ENCODE results near the gene LPAR1. TPM values are rescaled to one million over a fixed set of nuclear protein-coding genes. Genes with fewer than 3 reads are reported as not detected.

The LPAR1 gene
- polyA plus RNA-seq, 1 experiment = 581 TPM

GRCh38 chr9:111030492-111030891 is 7.8 kb downstream of the LPAR1 start:
- TF ChIP-seq, protein P1, sequence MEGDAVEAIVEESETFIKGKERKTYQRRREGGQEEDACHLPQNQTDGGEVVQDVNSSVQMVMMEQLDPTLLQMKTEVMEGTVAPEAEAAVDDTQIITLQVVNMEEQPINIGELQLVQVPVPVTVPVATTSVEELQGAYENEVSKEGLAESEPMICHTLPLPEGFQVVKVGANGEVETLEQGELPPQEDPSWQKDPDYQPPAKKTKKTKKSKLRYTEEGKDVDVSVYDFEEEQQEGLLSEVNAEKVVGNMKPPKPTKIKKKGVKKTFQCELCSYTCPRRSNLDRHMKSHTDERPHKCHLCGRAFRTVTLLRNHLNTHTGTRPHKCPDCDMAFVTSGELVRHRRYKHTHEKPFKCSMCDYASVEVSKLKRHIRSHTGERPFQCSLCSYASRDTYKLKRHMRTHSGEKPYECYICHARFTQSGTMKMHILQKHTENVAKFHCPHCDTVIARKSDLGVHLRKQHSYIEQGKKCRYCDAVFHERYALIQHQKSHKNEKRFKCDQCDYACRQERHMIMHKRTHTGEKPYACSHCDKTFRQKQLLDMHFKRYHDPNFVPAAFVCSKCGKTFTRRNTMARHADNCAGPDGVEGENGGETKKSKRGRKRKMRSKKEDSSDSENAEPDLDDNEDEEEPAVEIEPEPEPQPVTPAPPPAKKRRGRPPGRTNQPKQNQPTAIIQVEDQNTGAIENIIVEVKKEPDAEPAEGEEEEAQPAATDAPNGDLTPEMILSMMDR (IDR thresholded peaks at IDR 0.05; ENCODE audit: low read depth, low read length) = no peak
- Histone ChIP-seq H3K27ac (ENCODE audit: low read depth, low read length) (no peak overlapping the region), H3K9me3 (ENCODE audit: control insufficient read depth, insufficient read depth, low read length) (no peaks in the 10 kb centered on the region), H3K27me3 (ENCODE audit: control insufficient read depth, insufficient read depth, low read length) (no peaks in the 10 kb centered on the region), H3K4me3 (ENCODE audit: low read depth, low read length) (no peak overlapping the region)
- no peak for DNase-seq (ENCODE audit: low read depth, low spot score)
- CTCF ChIA-PET = no interaction called here
- POLR2A ChIA-PET = interaction anchor here (0.6 to 0.8 kb wide), 3 partner anchors 8 to 58 kb away, joined by 3 to 7 read pairs (median 3); no protein-coding TSS in a partner anchor

- CTCF ChIA-PET = no interaction called here
- POLR2A ChIA-PET = interaction anchor here (0.6 to 0.7 kb wide), 2 partner anchors 268 to 544 kb away, joined by 3 read pairs; no protein-coding TSS in a partner anchor
Observed at GRCh38 chr9:111029260-111029659, 9.0 kb downstream of the LPAR1 start.

GRCh38 chr9:111027798-111028197 is 10.5 kb downstream of the LPAR1 start:
- H3K4me3 ChIP-seq (ENCODE audit: low read depth, low read length) = no peak overlapping the region
- no peaks in the 10 kb centered on the region for H3K27me3 ChIP-seq (ENCODE audit: control insufficient read depth, insufficient read depth, low read length)
- H3K9me3 ChIP-seq (ENCODE audit: control insufficient read depth, insufficient read depth, low read length) = peaks cover under 1% of the 10 kb centered on the region; the same call in 1 of the 2 replicates
- ChIA-PET CTCF (no interaction called here), POLR2A (interaction anchor here (0.6 to 0.7 kb wide), 2 partner anchors 269 to 373 kb away, joined by 4 to 13 read pairs; no protein-coding TSS in a partner anchor)
- DNase-seq (ENCODE audit: low read depth, low spot score) = no peak
- TF ChIP-seq, protein P1 (IDR thresholded peaks at IDR 0.05; ENCODE audit: low read depth, low read length) = no peak
- H3K27ac ChIP-seq (ENCODE audit: low read depth, low read length) = no peak overlapping the region

More at GRCh38 chr9:111029260-111029659, 9.0 kb downstream of the LPAR1 start:
- H3K9me3 ChIP-seq (ENCODE audit: control insufficient read depth, insufficient read depth, low read length) = no peaks in the 10 kb centered on the region
- H3K27me3 ChIP-seq (ENCODE audit: control insufficient read depth, insufficient read depth, low read length) = no peaks in the 10 kb centered on the region
- H3K27ac ChIP-seq (ENCODE audit: low read depth, low read length) = no peak overlapping the region
- DNase-seq (ENCODE audit: low read depth, low spot score) = no peak
- TF ChIP-seq, protein P1 (IDR thresholded peaks at IDR 0.05; ENCODE audit: low read depth, low read length) = no peak
- H3K4me3 ChIP-seq (ENCODE audit: low read depth, low read length) = no peak overlapping the region

DNA sequence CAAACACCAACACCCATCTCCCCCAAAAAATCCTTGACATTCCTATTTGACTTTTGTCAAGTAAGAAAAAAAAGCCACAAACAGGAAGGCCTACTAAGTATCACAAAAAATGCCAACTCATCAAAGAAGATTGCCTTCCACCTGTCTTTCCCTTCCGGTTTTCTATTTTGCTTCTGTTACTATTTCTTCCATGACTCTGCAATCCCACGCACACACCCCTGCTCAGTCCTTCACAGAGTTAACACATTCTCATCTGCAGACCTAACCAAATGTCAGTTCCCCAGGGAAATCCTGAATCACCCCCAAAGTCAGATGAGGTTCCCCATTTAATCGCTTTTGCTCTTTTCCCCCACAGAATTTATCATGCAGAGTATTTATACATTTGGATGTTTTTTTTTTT is 15.1 kb downstream of the LPAR1 start:
- ChIA-PET POLR2A (interaction anchor here (0.5 to 0.7 kb wide), 2 partner anchors 35 to 201 kb away, joined by 4 read pairs; no protein-coding TSS in a partner anchor), CTCF (interaction anchor here (1.0 kb wide), 1 partner anchor 13 kb away, joined by 3 read pairs; no protein-coding TSS in a partner anchor)
- no peak overlapping the region for H3K4me3 ChIP-seq (ENCODE audit: low read depth, low read length)
- TF ChIP-seq, protein P1 (IDR thresholded peaks at IDR 0.05; ENCODE audit: low read depth, low read length) = no peak
- H3K27me3 ChIP-seq (ENCODE audit: control insufficient read depth, insufficient read depth, low read length) = no peaks in the 10 kb centered on the region
- peaks cover 2% of the 10 kb centered on the region; the same call in 1 of the 2 replicates for H3K9me3 ChIP-seq (ENCODE audit: control insufficient read depth, insufficient read depth, low read length)
- DNase-seq (ENCODE audit: low read depth, low spot score) = no peak
- H3K27ac ChIP-seq (ENCODE audit: low read depth, low read length) = no peak overlapping the region

GRCh38 chr9:111020594-111020993 is 17.7 kb downstream of the LPAR1 start:
- Histone ChIP-seq H3K9me3 (ENCODE audit: control insufficient read depth, insufficient read depth, low read length) (peaks cover 2% of the 10 kb centered on the region; the same call in 1 of the 2 replicates), H3K27ac (ENCODE audit: low read depth, low read length) (no peak overlapping the region), H3K4me3 (ENCODE audit: low read depth, low read length) (no peak overlapping the region), H3K27me3 (ENCODE audit: control insufficient read depth, insufficient read depth, low read length) (no peaks in the 10 kb centered on the region)
- TF ChIP-seq, protein P1 (IDR thresholded peaks at IDR 0.05; ENCODE audit: low read depth, low read length) = no peak
- DNase-seq (ENCODE audit: low read depth, low spot score) = no peak
- CTCF ChIA-PET = interaction anchor here (1.2 kb wide), 1 partner anchor 279 kb away, joined by 3 read pairs; no protein-coding TSS in a partner anchor
- POLR2A ChIA-PET = interaction anchor here (1.0 kb wide), 1 partner anchor 370 kb away, joined by 3 read pairs; no protein-coding TSS in a partner anchor

Measured in AG04450 (cell line).